ENCODE results near the gene LACC1.

DNA sequence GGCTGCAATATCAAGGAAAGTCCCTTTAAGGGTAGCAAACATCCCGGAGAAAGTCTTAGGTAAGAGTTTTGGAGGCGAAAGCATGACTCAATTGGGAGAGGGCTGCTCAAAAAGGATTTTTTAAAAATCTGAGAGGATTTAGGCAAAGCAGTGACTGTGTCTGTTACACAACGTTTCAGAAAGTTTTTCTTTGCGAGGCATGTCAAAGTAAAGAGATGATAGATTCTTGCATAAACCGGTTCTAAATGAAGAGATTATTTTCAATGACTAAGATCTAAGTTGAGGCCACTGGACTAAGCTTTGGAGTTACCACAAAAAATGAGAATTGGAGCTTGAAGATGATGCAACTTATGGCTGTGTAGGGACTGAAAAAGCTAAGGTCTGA lies 49.2 kb upstream of the LACC1 start:
- TF ChIP-seq, protein P1, sequence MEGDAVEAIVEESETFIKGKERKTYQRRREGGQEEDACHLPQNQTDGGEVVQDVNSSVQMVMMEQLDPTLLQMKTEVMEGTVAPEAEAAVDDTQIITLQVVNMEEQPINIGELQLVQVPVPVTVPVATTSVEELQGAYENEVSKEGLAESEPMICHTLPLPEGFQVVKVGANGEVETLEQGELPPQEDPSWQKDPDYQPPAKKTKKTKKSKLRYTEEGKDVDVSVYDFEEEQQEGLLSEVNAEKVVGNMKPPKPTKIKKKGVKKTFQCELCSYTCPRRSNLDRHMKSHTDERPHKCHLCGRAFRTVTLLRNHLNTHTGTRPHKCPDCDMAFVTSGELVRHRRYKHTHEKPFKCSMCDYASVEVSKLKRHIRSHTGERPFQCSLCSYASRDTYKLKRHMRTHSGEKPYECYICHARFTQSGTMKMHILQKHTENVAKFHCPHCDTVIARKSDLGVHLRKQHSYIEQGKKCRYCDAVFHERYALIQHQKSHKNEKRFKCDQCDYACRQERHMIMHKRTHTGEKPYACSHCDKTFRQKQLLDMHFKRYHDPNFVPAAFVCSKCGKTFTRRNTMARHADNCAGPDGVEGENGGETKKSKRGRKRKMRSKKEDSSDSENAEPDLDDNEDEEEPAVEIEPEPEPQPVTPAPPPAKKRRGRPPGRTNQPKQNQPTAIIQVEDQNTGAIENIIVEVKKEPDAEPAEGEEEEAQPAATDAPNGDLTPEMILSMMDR (IDR thresholded peaks at IDR 0.05) = no peak
- TF ChIP-seq ZFX (IDR thresholded peaks at IDR 0.05; ENCODE audit: borderline replicate concordance) = no peak
